Islet of Langerhans (tissue), 1 donor: Measurements from ENCODE around the gene RPL32.
"Not testable (repeated sequence)": the region's sequence is repeated elsewhere in the genome, so short reads cannot be mapped to it uniquely, and the experiment has no call there.

Experiments used
- FAIRE-seq: peaks from one replicate; lab custom pipeline; 2011; peaks lifted over from hg19 to GRCh38; lab: Jason Lieb, UNC

Gene RPL32

GRCh38 chr3:12808587-12808986, 32.8 kb downstream of the RPL32 start:
- FAIRE-seq, result no peak

DNA sequence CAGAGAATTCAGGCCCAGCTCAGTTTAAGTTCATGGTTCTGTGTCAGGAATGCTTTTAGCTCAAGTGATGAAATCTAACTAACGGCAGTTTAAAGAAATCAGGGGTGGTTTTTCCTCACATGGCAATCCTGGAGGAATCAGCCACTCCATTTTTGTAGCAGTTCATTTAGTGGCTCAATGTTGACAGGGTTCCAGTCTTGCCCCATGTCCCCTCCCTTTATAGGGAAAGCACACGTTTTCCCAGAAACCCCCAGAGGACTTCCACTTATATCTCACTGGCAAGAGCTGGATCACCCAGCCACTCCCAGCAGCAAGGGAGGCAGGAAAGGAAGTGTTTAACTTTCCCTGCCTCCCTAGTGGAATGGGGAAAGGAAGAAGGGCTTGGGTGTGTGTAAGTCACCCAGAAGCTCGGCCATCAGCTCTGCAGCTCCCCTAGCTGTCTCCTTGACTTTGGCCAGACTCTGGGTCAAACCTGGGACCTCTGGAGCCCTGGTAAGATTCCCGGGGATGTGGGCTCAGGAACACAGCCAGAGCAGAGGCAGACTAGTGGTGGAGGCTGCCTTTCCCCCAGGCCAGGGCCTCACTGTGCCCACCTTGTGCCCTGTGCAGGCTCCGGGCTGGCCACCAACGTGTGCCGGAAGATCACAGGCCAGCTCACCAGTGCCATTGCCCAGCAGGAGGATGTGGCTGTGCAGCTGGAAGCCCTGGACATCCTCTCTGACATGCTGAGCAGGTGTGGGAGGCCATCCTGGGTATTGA, 33.6 kb downstream of the RPL32 start:
- FAIRE-seq, result no peak

- no peak for FAIRE-seq
Observed at GRCh38 chr3:12807066-12807465, 34.3 kb downstream of the RPL32 start.

DNA sequence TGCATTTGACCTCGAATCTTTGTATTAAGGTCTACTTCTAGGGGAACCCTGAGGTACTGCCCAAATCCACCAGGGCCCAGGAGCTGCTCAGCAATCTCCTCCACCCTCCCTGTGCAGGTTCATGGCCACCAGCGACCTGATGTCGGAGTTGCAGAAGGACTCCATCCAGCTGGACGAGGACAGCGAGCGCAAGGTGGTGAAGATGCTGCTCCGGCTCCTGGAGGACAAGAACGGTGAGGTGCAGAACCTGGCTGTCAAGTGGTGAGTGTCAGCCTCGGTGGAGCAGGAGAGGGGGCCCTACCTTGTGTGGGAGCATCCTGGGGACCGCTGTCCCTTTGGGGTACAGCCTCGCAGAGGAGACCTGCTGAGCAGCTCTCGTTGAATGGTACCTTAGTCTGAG, 38.0 kb downstream of the RPL32 start:
- no peak for FAIRE-seq

- FAIRE-seq, result no peak
Observed at GRCh38 chr3:12799525-12800440, 41.6 kb downstream of the RPL32 start.

- no peak for FAIRE-seq
Observed at GRCh38 chr3:12798559-12799179, 42.7 kb downstream of the RPL32 start.

DNA sequence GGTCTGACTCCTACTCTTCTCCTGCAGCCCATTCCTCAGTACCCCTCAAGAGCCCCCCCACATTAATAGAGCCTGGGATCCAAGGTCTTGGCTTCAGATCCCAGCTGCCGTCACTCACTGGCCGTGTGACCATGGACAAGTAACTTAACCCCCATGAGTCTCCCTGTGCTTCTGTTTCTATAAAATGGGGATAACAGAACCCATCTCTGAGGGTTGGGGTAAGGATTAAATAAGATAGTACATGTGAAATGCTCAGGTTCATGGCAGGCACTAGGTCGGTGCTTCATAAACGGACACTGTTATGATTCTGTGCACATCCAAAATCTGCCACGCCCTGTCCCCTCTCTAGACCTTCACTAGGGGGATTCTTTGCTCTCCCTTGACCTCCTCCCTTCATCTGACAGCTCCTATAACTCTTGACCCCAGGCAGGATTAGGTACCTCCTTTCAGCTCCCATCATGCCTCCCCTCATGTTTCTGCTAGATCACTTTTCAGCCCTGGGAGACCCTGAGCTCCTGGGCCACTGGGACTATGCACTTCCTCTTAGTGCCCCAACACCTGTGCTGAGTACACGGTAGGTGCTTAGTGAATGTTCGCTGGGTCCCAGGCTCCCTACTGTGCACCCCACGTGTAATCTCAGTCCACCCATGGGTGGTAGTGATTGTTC, 43.3 kb downstream of the RPL32 start:
- no peak for FAIRE-seq

- no peak for FAIRE-seq
Observed at GRCh38 chr3:12797124-12797891, 44.1 kb downstream of the RPL32 start.

DNA sequence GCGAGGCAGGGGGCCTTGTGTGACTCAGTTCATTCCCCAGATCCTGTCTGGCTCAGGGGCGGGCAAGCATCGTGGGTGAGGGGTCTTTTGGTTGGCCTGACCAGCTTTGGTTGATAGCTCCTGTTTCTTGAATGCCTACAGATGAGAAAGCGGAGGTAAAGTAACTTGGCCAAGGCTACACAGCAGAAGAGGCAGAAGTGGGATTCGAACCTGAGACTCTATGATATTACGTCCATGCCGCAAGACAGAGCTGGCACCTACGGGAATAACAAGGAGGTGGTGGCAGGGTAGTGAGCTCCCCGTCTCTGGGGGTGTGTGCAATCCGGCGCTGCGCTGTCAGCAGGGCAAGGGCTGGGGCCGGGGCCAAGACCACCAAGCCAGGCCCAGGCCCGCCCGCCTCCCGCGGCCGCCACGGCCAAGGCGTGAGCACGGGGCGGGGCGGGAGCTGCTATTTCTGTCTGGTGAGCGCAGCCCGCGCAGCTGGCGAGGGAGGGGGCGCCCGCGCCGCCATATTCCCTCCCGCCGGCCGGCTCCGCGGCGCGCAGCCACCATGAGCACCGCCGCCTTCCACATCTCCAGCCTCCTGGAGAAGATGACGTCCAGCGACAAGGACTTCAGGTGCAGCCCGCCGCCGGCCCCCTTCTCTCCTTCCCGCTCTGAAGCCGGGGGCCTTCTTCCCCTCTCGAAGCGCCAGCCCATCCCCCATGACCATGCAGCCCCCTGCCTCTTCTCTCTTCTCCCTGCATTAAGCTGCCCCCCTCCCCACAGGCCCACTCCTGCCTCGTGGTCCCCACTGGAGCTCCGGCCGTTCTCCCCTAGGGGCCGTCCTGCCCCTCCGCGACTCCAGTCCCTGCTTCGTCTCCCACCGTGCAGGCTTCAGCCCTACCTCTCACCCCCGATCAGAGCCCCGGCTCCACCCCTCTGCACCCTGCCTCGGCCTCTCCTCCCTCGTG, 44.9 kb downstream of the RPL32 start, which contains the start of gene CAND2:
TSS of gene CAND2 (plus strand) at position 510 of the 953 bp plus-strand sequence. CDS start at position 551, 41 bp downstream.
- no peak for FAIRE-seq

GRCh38 chr3:12793701-12794100, 47.7 kb downstream of the RPL32 start:
- FAIRE-seq, result no peak

GRCh38 chr3:12791430-12791829, 49.9 kb downstream of the RPL32 start:
- FAIRE-seq, result no peak

DNA sequence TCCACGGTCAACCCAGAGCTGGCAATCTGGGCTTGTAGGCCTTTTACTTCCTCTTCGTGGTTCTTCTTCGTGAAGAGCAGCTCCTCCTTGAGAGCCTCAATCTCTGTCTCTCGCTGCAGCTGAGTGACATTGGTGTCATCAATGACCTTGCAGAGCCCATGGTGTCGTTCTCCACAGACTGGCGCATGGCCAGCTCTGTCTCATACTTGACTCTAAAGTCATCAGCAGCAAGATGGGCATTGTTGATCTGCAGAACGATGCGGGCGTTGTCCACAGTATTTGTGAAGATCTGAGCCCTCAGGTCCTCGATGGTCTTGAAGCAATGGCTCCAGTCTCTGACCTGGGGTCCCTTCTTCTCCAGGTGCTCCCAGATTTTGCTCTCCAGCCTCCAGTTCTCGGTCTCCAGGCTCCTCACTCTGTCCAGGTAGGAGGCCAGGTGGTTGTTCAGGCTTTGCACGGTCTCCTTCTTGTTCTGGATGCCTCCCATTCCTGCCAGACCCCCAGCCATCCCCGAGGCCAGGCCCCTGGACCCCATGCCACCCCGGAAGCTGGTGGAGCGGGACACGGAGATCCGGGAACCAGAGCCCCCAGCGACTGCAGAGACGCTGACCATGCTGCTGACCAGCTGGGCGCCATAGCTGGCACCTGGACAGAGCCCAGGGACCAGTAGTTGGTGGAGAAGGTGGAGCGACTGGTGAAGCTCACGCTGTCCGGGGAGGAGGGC, 53.2 kb downstream of the RPL32 start:
- not testable (repeated sequence) for FAIRE-seq

DNA sequence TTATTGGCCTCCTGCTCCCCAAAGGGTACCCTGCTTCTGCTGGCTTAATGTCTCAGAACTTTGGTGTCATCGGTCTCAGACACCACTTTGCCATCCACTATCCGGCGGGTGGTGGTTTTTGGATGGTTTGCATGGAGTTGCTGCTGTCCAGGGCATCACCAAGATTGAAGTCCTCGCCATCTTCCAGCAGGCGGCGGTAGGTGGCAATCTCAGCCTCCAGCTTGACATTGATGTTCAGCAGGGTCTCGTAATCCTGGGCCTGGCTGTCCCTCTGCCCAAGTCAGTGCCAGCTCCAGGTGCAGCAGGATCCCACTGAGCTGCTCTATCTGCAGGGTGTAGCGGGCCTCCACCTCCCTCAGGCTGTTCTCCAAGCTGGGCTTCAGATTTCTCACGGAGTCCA, 54.0 kb downstream of the RPL32 start:
- FAIRE-seq, result not testable (repeated sequence)

GRCh38 chr3:12785096-12785495, 56.3 kb downstream of the RPL32 start:
- no peak for FAIRE-seq
